Measurements from ENCODE around the gene MS4A14.

- TF ChIP-seq CTCF (conservative IDR thresholded peaks at IDR 0.05), result no peak
- no peak for TF ChIP-seq EZH2 (IDR thresholded peaks at IDR 0.05; ENCODE audit: low read depth)
Observed at GRCh38 chr11:60378354-60378753, 17.9 kb upstream of the MS4A14 start, which contains the start of gene MS4A7.
